CD14-positive monocyte (primary cell): Measurements from ENCODE around the gene SPSB3. TPM values are rescaled to one million over a fixed set of nuclear protein-coding genes. Genes with fewer than 3 reads are reported as not detected.

ENCODE experiments used
- DNase-seq, 3 donors: peaks; one replicate each; pipeline ENCODE4 v3.0.0-alpha.2; 2011 to 2022
- H2AFZ ChIP-seq: 2 replicates; pipeline ENCODE4 v1.6.0; 2012; ENCODE audit warnings: mild to moderate bottlenecking, low read depth, low read length, inconsistent platforms; ENCODE audit not compliant: insufficient read depth, poor library complexity, severe bottlenecking
- H3K27ac ChIP-seq, 2 donors: 1 replicate in 1 of 2; 2 replicates in 1 of 2; pipeline ENCODE4 v1.5.1; 2012 to 2013; ENCODE audit warnings: low read length in 2 of 2, control low read depth in 1 of 2, inconsistent platforms in 1 of 2, low read depth in 1 of 2, mild to moderate bottlenecking in 1 of 2
- H3K27me3 ChIP-seq, 2 donors: one replicate each; pipeline versions ENCODE4 v1.6.0 to v1.6.1; 2011 to 2013; ENCODE audit warnings: low read length in 2 of 2; ENCODE audit not compliant: control insufficient read depth in 2 of 2, insufficient read depth in 2 of 2
- H3K36me3 ChIP-seq, 2 donors: replicated peaks in 1 of 2; 1 replicate in 1 of 2; 2 replicates in 1 of 2; pipeline versions ENCODE4 v1.5.1 to v1.6.1; 2012 to 2013; ENCODE audit warnings: low read length in 2 of 2, control low read depth in 1 of 2, inconsistent platforms in 1 of 2, mild to moderate bottlenecking in 1 of 2; ENCODE audit not compliant: insufficient read depth in 2 of 2, control insufficient read depth in 1 of 2
- H3K4me1 ChIP-seq, 2 donors: 1 replicate in 1 of 2; 2 replicates in 1 of 2; pipeline versions ENCODE4 v1.5.1 to v1.6.1; 2012 to 2013; ENCODE audit warnings: low read length in 2 of 2, control low read depth in 1 of 2, inconsistent platforms in 1 of 2, mild to moderate bottlenecking in 1 of 2, moderate library complexity in 1 of 2; ENCODE audit not compliant: insufficient read depth in 2 of 2, control insufficient read depth in 1 of 2
- H3K4me2 ChIP-seq: replicated peaks from 2 replicates; pipeline ENCODE3; 2012; ENCODE audit warnings: low read length, moderate library complexity, mild to moderate bottlenecking; ENCODE audit not compliant: poor library complexity, severe bottlenecking; ENCODE audit errors: extremely low read depth
- H3K4me3 ChIP-seq, 3 experiments: fragments of 200-600 bp in 1 of 3; sonication (generic) in 1 of 3; replicated peaks in 1 of 3; 1 replicate in 2 of 3; 2 replicates in 1 of 3; pipeline ENCODE4 v1.5.1; 2011 to 2013; ENCODE audit warnings: low read length in 3 of 3, mild to moderate bottlenecking in 3 of 3, control low read depth in 2 of 3, low read depth in 2 of 3, inconsistent platforms in 1 of 3, moderate library complexity in 1 of 3
- H3K79me2 ChIP-seq: 2 replicates; pipeline ENCODE4 v1.6.0; 2012; ENCODE audit warnings: mild to moderate bottlenecking, control low read depth, inconsistent platforms, low read length, moderate library complexity; ENCODE audit not compliant: insufficient read depth
- H3K9ac ChIP-seq: 2 replicates; pipeline ENCODE4 v1.6.0; 2017; ENCODE audit warnings: low read length, mild to moderate bottlenecking; ENCODE audit not compliant: insufficient read depth, poor library complexity, severe bottlenecking
- H3K9me3 ChIP-seq, 2 donors: replicated peaks in 1 of 2; 1 replicate in 1 of 2; 2 replicates in 1 of 2; pipeline versions ENCODE4 v1.5.1 to v1.6.1; 2012 to 2013; ENCODE audit warnings: low read length in 2 of 2, control low read depth in 1 of 2; ENCODE audit not compliant: control insufficient read depth in 1 of 2, insufficient read depth in 1 of 2
- H4K20me1 ChIP-seq: 2 replicates; pipeline ENCODE4 v1.6.0; 2012; ENCODE audit warnings: mild to moderate bottlenecking, low read length, control low read depth, moderate library complexity; ENCODE audit not compliant: insufficient read depth
- H3K27ac Mint-ChIP-seq, 7 donors: one replicate each; pipeline ENCODE4 v1.8.0; 2020; ENCODE audit warnings: mild to moderate bottlenecking in 7 of 7, mixed read lengths in 7 of 7, moderate library complexity in 6 of 7, inconsistent platforms in 2 of 7
- H3K27me3 Mint-ChIP-seq, 3 donors: one replicate each; pipeline ENCODE4 v1.8.0; 2021 to 2022; ENCODE audit warnings: low read depth in 3 of 3, mild to moderate bottlenecking in 3 of 3, mixed read lengths in 3 of 3, moderate library complexity in 3 of 3, inconsistent platforms in 1 of 3
- H3K36me3 Mint-ChIP-seq, 2 donors: one replicate each; pipeline ENCODE4 v1.8.0; 2020; ENCODE audit warnings: mixed read lengths in 2 of 2, inconsistent platforms in 1 of 2, mild to moderate bottlenecking in 1 of 2
- H3K4me1 Mint-ChIP-seq: one replicate; pipeline ENCODE4 v1.8.0; 2020; ENCODE audit warnings: mild to moderate bottlenecking, mixed read lengths
- H3K4me3 Mint-ChIP-seq, 2 donors: one replicate each; pipeline ENCODE4 v1.8.0; 2020; ENCODE audit warnings: mild to moderate bottlenecking in 2 of 2, mixed read lengths in 2 of 2, moderate library complexity in 1 of 2
- H3K9me3 Mint-ChIP-seq, 7 donors: one replicate each; pipeline ENCODE4 v1.8.0; 2020 to 2022; ENCODE audit warnings: mixed read lengths in 7 of 7, mild to moderate bottlenecking in 6 of 7, moderate library complexity in 6 of 7, inconsistent platforms in 2 of 7
- WGBS: methylation state at CpG from one replicate; pipeline ENCODE4 v1.1.5; 2013; ENCODE audit warnings: missing lambda C conversion rate; ENCODE audit not compliant: insufficient coverage; 5-methylcytosine and 5-hydroxymethylcytosine counted together
- intact Hi-C, 2 donors: fragments of 100-400 bp; cut with micrococcal nuclease; formaldehyde crosslinking; loops; one replicate each; pipeline versions ENCODE4 v1.15.0 to v1.15.1; 2023
- polyA plus RNA-seq, 3 donors: library from polyadenylated mRNA; depleted of rRNA in 1 of 3; unstranded in 2 of 3; stranded (reverse) in 1 of 3; fragments of 300-500 nt in 2 of 3; fragments of >200 nt in 1 of 3; fragmentation: Illumina TruSeq in 2 of 3; gene quantifications; 1 replicate in 2 of 3; 2 replicates in 1 of 3; pipeline ENCODE4 v1.2.3, GENCODE V29; 2012 to 2021
- TF ChIP-seq, protein P1 (sequence below): fragments of 200-600 bp; IDR thresholded peaks from one replicate; pipeline ENCODE4 v1.8.0; 2022; ENCODE audit warnings: antibody characterized with exemption, mild to moderate bottlenecking

The SPSB3 gene
- polyA plus RNA-seq, 3 donors, result 36.8 to 151 (median 40.2) TPM

DNA sequence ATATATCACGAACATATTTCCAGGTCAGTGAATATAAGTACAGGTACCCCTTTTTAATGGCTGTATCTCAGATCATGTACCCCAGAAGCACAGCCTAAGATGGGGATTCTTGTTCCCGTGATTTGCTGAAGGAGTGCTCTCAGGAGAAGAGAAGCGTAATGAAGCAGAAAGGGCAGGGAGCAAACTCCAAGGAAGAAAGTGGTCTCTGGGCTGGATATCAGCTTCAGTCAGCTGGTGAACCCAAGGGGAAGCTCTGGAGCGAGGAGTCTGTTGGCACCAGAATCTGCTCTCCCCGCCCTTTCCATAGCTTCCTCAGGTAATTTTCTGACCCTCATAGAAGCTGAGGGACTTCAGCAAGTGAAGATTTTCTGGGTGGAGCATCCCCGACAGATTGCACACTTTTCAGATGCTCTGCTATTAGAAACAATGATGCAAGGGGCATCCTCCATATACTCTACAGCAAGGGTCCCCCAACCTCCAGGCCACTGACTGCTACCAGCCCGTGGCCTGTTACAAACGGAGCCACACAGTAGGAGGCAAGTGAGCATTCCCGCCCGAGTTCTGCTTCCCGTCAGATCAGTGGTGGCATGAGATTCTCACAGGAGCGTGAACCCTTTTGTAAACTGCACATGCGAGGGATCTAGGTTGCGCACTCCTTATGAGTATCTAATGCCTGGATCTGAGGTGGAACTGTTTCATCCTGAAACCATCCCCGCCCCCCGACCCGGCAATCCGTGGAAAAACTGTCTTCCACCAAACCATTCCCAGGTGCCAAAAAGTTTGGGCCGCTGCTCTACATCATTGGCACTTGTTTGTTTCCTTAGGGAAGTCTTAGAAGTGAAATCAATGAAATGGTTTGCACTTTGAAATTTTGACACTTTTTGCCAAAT, 49.1 kb upstream of the SPSB3 start:
- Histone ChIP-seq H3K27me3 (no peaks in the 10 kb centered on the region), H3K4me1 (peaks cover 13 to 26% of the 10 kb centered on the region in 2 donors), H3K79me2 (peaks cover 19% of the 10 kb centered on the region), H4K20me1 (peaks cover 7% of the 10 kb centered on the region), H2AFZ (no peak overlapping the region), H3K4me3 (no peak overlapping the region), H3K27ac (no peak overlapping the region), H3K36me3 (peaks cover 0 to 7% of the 10 kb centered on the region in 2 donors), H3K9me3 (no peaks in the 10 kb centered on the region), H3K9ac (no peak overlapping the region), H3K4me2 (no peak overlapping the region)
- DNase-seq, result no peak
- Mint-ChIP-seq H3K4me3 (no peak overlapping the region), H3K27ac (peak overlapping the region in 1 of 7 donors; percentile 38), H3K9me3 (peaks cover 0 to 2% (median 0%) of the 10 kb centered on the region in 7 donors), H3K27me3 (peaks cover 0 to 3% (median 0%) of the 10 kb centered on the region in 3 donors), H3K4me1 (peaks cover 19% of the 10 kb centered on the region), H3K36me3 (peaks cover 7 to 13% of the 10 kb centered on the region in 2 donors)
- 92% methylated on average over 12 of the region's 19 CpGs for WGBS
- TF ChIP-seq, protein P1, sequence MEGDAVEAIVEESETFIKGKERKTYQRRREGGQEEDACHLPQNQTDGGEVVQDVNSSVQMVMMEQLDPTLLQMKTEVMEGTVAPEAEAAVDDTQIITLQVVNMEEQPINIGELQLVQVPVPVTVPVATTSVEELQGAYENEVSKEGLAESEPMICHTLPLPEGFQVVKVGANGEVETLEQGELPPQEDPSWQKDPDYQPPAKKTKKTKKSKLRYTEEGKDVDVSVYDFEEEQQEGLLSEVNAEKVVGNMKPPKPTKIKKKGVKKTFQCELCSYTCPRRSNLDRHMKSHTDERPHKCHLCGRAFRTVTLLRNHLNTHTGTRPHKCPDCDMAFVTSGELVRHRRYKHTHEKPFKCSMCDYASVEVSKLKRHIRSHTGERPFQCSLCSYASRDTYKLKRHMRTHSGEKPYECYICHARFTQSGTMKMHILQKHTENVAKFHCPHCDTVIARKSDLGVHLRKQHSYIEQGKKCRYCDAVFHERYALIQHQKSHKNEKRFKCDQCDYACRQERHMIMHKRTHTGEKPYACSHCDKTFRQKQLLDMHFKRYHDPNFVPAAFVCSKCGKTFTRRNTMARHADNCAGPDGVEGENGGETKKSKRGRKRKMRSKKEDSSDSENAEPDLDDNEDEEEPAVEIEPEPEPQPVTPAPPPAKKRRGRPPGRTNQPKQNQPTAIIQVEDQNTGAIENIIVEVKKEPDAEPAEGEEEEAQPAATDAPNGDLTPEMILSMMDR, result no peak
- intact Hi-C loops, result no loop called here

DNA sequence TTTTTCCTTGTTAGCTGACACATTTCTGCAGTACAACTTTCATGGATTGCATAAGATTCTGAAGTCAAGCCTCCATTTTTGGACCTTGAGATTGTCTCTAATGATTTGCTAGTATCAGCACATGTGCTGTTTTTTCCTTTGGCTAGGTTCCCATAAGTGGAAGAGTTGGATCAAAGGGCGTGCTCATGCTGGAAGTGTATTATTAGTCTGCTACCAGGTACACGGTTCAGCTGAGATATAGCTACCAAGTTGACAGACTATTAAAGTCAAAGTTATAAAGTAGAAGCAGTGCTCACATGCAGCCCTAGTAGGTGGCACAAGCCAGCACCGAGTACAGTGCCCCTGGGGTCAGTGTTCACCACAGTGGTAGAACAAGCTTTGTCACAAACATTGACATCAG, 47.8 kb upstream of the SPSB3 start:
- Histone ChIP-seq H3K9me3 (no peaks in the 10 kb centered on the region), H3K4me2 (no peak overlapping the region), H3K4me1 (peaks cover 20 to 36% of the 10 kb centered on the region in 2 donors), H3K4me3 (no peak overlapping the region), H3K36me3 (peaks cover 0 to 7% of the 10 kb centered on the region in 2 donors), H2AFZ (no peak overlapping the region), H4K20me1 (peaks cover 12% of the 10 kb centered on the region), H3K9ac (no peak overlapping the region), H3K79me2 (peaks cover 25% of the 10 kb centered on the region), H3K27me3 (no peaks in the 10 kb centered on the region), H3K27ac (no peak overlapping the region)
- peaks cover 0 to 2% (median 0%) of the 10 kb centered on the region in 7 donors for H3K9me3 Mint-ChIP-seq
- TF ChIP-seq, protein P1, result no peak
- peak overlapping the region in 1 of 7 donors; percentile 30 for H3K27ac Mint-ChIP-seq
- intact Hi-C loops, result no loop called here
- H3K27me3 Mint-ChIP-seq, result peaks cover 0 to 3% (median 0%) of the 10 kb centered on the region in 3 donors
- 100% methylated on average over 1 of the region's 3 CpGs for WGBS
- peaks cover 26% of the 10 kb centered on the region for H3K4me1 Mint-ChIP-seq
- no peak overlapping the region for H3K4me3 Mint-ChIP-seq
- DNase-seq, result no peak
- peaks cover 7 to 13% of the 10 kb centered on the region in 2 donors for H3K36me3 Mint-ChIP-seq
